Stimulated activated CD4-positive, alpha-beta T cell treated with anti-CD3 and anti-CD28 coated beads, Interleukin-1b, Interleukin-23, amount 100 ng/mL, for 48 hours (primary cell): ENCODE results near the gene PATJ.
"Not testable (repeated sequence)": the region's sequence is repeated elsewhere in the genome, so short reads cannot be mapped to it uniquely, and the experiment has no call there.

Source experiments
- DNase-seq: peaks from one replicate; pipeline ENCODE4 v3.0.0-alpha.2; 2020

Gene PATJ

DNA sequence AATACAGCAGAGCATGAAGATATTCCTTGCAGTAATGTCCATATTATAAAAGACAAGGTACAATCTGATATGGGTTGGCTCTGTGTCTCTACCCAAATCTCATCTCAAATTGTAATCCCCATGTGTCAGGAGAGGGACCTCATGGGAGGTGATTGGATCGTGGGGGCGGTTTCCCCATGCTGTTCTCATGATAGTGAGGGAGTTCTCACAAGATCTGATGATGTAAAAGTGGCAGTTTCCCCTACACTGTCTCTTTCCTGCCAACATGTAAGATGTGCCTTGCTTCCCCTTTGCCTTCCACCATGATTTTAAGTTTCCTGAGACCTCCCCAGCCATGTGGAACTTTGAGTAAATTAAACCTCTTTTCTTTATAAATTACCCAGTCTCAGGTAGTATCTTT is 152.0 kb downstream of the PATJ start:
- DNase-seq: not testable (repeated sequence)

- no peak for DNase-seq
Measured at GRCh38 chr1:61895175-61895574, 152.9 kb downstream of the PATJ start.

GRCh38 chr1:61898658-61899057 is 156.4 kb downstream of the PATJ start:
- DNase-seq: no peak

DNA sequence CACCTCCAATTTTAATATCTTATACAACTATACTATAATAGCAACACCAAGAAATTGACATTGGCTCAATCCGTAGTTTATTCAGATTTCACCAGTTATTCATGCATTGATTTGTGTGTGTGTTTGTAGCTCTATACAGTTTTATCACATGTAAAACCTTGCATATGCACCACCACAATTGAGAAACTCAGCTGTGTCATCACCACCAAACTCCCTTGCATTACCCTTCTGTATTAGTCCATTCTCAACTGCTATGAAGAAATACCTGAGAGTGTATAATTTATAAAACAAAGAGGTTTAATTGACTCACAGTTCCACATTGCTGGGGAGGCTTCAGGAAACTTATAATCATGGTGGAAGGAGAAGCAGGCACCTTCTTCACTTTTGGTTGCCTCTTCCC is 162.1 kb downstream of the PATJ start:
- DNase-seq: no peak

DNA sequence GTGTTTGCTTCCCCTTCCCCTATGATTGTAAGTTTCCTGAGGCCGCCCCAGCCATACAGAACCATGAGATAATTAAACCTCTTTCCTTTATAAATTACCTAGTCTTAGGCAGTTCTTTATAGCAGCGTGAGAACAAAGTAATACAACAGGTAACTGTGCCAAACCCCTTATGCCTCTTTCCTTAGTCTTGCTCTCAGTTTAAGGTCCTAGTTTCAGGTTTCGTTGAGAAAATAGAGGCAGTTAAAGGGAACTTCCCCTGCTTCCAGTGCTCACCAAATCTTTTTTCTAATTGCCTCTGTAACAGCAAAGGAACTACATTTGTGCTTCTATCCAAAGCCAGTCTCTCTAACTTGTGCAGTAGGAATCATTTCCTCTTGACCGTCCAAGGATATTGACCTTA is 164.8 kb downstream of the PATJ start:
- no peak for DNase-seq

GRCh38 chr1:61910035-61910434 is 167.8 kb downstream of the PATJ start:
- no peak for DNase-seq

- no peak for DNase-seq
Measured at GRCh38 chr1:61914823-61915482, 172.7 kb downstream of the PATJ start.

DNA sequence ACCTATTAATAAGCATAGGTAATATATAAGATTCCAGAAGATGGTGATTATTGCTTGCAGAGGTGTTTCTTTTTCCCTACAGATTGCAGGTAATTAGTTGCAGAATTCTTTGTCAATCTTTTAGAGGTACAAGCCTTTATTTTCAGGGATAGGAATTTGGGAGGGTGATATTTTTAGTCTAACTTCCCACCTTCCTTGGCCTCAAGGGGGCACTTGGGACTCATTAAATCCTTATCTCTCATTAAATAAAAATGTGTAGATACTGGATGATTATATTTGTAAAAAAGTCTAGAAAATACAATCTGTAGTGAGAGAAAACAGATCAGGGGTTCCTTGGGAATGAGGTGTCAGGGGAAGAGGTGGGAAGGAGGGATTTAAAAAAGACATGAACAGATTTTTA is 179.2 kb downstream of the PATJ start:
- DNase-seq: no peak

GRCh38 chr1:61922950-61923480 is 180.7 kb downstream of the PATJ start:
- no peak for DNase-seq

DNA sequence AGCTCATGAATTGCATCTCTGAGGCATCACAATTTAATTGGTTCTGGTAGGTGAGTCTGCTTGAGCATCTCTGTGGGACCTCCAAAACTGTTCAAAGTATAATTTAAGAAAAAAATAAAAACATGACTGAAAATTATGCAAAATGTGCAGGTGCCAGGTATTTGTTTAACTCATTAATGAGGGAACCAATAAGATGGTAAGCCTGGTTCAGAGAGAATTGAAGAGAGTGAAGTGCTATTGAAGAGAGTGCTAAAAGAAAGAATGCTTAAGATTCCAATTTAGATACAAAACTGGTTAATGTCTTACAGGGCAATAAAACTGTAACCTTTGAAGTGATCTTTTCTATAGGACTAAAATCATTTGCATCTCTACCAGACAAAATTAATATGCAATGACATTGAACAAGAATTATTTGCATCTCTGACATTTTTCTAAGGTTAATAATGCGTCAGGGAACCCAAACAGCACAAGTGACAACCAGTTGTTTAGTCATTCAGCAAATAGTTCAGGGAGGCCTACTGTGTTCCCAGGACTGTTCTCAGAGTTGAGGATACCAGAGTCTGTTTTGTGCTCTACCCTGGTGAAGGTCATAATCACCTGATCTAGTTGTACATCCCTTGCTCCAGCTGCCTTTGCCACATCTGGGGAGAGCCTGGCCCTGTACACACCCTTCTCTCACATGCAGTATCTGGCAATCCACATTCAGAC is 183.5 kb downstream of the PATJ start:
- no peak for DNase-seq

DNA sequence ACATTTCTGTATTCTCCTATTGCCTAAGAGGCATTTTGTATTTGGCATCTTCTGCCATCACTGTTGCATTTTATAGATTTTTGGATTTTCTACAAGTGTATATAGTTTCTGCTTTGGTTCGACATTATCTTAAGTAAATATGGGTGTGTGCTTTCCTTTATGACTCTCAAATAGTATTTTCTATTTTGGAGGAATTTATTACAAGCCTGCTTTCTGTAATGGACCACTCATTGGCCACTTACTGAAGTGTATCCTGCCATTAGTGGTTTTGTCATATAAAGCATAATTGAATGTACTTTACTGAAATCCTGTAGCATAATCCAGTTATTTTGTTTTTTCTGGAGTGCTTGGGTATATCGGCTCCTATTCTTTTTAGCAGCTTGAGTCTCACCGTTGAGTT is 184.3 kb downstream of the PATJ start:
- DNase-seq: no peak

DNA sequence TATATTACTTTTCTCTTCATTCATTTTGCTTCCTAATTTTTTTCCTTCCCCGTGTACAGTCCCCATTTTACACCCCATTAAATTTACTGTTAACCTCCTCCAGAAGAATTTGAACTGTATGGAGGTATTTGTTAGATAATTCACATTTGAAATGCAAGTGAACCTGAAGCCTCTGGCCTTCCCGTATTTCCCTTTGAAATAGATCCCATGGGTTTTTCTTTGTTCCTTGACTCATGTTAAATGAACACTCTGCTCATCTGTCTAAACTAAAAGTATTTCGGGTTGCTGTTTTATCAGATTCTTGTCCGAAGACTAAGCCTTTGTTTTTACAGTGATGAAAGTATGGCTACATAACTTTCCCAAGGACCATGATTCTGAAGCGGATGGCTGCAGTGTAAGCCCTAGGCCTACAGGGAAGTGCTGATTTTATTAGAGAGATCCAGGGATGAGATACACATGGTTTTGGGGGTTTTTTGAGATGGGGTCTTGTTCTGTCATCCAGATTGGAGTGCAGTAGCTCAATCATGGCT is 187.9 kb downstream of the PATJ start:
- DNase-seq: no peak

DNA sequence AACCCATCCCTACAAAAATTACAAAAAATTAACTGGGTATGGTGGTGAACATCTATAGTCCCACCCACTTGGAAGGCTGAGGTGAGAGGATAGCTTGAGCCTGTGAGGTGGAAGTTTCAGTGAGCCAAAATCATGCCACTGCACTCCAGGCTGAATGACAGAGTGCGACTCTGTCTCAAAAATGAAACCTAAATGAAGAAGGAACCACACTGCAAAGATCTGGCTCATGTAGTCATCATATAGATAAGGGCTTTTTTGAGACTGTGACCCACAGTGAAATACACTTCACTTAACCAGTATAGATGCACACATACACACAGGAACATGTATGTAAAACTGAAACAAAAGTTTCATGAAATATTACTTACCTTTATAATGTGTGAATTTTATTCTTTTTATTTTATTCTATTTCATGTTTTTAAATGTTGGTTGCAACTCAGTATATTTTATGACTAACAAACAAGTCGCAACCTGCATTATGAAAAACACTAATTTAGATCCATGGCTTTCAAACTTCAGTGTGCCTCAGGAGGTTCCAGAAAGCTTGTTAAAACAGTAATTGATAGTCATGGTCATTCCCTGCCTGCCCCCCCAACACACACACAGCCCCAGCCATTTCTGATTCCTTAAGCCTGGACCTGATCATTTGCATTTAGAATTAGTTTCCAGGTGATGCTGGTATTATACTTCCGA is 189.5 kb downstream of the PATJ start:
- DNase-seq: no peak

DNA sequence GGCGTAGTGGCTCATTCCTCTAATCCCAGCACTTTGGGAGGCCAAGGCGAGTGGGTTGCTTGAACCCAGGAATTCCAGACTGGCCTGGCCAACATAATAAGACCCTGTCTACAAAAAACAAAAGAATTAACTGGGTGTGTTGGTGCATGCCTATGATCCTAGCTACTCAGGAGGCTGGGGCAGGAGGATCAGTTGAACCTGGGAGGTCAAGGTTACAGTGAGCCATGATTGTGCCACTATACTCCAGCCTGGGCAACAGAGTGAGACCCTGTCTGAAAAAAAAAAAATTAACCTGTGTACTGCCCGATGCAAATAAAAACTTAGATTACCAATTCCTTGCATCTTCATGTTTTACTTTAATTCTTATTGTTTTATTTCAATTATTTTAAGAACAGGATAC is 193.2 kb downstream of the PATJ start:
- DNase-seq: no peak

DNA sequence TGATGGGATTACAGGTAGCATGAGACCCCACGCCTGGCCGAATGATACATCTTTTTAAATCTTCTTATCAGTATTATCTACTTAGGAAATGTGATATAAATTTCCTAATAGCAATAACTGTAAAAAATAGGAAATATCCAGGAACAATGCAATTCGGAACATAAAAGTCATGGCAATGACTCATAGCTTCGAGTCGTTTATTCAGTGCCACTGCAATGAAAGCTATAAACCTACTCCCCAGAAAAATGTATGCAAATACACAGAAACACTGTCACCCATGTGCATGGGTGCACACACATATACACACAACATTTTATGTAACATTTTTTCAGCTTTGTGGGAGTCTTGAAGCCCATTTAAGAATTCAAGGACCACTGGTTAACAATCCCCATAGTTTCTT is 194.6 kb downstream of the PATJ start:
- no peak for DNase-seq

- DNase-seq: no peak
Measured at GRCh38 chr1:61941794-61942193, 199.5 kb downstream of the PATJ start.

GRCh38 chr1:61942856-61943255 is 200.6 kb downstream of the PATJ start:
- DNase-seq: no peak

GRCh38 chr1:61948685-61949084 is 206.4 kb downstream of the PATJ start:
- DNase-seq: not testable (repeated sequence)

- DNase-seq: no peak
Measured at GRCh38 chr1:61950418-61950817, 208.1 kb downstream of the PATJ start.

DNA sequence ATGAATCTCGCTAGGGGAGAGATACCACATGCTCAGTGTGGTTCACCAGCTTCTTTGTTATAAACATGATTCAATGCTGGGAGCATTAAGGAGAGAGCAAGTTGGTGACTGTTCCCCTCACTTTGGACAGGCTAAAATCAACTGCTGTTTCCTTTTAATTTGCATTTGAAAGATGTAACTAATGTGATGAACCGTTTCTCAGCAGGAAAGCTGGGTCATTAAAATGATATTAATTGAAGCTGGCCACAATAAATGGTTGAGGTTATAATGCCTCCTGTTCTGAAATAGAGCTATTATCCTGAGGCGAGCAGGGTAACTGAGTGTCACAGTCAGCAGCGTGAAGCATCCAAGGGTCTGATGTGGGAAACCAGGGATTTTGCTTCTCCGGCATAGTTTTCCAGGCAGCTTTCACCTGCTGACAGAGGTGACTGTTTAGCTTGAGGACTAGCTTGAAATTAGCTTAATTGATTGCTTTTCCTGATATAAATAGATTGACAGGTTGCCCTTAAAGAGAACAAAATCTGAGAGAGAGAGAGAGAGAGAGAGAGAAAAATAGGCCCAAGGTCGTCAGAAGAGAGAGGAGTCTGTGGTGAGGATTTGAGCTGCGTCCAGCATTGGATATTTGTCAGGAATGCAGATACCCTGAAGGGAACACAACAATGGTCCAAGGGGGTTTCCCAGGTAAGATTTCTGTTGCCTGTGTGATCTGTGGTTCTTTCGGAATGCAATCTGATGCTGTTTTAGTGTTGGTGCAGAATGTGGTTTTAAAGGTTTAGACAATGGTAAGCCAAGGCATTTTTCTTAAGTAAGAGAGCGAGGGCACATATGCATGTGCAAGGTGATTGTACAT is 209.7 kb downstream of the PATJ start:
- no peak for DNase-seq

- DNase-seq: no peak
Measured at GRCh38 chr1:61952675-61953074, 210.4 kb downstream of the PATJ start.

DNA sequence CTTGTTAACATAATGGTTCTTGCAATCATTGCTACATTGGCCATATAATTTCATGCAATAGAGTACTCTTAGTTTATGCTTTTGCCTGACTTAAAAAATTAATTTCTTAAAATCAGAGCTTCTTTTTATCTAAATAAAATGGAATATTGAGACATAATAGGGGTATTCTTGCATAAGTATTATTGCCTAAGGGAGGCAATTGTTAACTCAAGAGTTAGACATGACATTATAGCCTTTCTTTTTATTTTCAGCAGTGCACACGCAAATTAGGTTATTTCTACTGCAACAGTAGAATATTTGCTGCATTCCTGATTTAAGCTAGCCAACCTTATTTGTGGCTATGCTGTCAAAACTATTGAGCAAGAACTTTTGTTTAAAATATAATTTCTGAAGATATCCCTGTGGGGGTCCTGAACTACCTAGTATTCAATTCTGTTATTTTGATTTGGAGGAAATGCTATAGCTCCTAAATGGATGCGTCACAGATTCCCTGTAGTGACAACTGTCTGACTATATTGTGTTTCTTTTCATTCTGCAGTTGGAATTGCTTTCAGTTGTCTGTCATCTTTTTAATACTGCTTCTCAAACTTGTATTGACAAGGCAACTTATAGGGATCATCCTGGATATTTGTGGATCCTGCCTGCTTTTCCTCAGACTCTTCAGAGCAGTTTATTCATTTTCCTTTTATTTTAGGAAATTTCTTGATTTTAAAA is 211.0 kb downstream of the PATJ start:
- no peak for DNase-seq
